Raji (cell line): ENCODE data around the gene TRAPPC3L.

Source experiments
- POLR2A ChIP-seq: IDR thresholded peaks from 2 replicates; pipeline ENCODE4 v1.6.1; 2011; ENCODE audit warnings: low read depth, low read length, control low read depth; ENCODE audit not compliant: insufficient read depth

The TRAPPC3L gene

DNA sequence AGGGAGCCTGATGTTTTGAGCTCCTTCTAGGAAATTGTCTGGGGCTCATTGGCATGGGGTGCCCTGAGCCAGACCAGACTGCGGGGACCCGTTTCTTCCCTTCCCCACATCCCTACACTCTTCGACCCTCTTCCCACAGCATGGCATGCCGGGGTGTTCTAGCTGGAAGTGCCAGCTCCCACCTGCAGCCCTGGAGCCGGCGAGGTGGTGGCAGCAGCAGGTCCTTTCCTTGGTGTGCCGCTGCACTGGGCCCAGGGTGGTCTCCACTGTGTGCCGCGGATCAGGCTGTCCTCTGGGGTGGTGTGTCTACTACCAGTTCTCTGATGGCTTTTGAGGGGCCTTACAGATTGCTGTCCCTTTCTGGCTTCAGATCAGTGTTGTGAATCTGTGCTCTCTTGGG, 18.3 kb upstream of the TRAPPC3L start:
- no peak for TF ChIP-seq POLR2A

DNA sequence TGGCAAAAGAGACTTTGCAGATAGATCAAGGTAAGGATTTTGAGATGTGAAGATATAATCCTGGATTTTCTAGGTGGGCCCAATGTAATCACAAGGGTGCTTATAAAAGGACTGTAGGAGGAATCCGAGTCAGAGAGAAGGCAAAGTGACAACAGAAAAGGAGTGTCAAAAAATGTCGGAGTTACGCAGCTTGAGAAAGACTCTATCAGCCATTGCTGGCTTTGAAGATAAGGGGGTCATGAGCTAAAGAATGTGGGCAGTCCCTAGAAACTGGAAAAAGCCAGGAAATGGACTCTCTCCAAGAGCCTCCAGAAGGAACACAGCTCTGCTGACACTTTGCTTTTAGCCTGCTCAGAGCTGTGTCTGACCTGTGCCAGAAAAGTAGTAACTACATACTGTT, 17.1 kb upstream of the TRAPPC3L start:
- no peak for TF ChIP-seq POLR2A

DNA sequence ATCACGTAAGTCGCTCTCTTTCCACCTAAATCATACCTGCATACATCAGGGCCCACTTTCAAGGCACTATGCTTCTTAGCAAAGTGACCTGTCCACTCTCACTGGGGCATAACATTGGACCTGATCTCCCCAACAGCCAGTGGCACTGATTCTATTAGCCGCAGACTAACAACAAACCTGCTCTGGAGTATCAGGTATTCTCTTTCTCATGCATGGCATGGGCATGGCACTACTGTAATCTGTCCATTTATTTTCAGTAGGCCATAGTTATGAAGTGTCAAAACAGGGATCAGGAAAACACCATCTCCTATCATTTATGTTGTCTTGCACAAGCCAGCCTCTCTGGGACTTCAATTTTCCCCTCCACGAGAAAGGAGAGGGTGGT, 16.5 kb upstream of the TRAPPC3L start:
- TF ChIP-seq POLR2A: no peak

DNA sequence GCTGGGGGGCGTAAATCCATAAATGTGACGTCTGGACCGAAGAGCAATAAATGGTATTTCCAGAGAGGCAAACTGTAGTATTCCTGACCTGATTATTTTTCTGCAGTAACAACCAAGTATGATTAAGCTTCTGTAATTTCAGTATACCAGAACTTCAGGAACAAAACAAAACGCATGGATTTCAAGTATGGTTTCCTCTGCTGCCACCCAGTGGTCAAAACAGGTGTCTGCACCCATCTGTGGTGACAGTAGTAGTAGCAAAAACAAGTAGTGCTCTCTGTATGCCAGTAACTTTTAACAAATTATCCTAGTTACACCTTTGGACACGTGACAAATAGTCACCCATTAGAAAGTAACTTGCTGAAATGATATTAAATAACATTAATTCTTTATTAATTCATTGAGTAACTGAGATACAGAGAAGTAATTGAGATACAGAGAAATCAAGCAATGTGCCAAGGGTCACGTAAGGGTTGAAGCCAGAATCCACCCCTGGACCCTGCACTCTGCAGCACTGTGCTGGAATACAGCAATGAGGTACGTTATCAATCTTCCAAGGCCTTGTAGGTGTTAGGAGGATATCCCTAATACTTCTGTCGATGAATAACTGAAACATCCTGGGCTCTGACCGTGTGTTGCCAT, 16.0 kb upstream of the TRAPPC3L start:
- no peak for TF ChIP-seq POLR2A

DNA sequence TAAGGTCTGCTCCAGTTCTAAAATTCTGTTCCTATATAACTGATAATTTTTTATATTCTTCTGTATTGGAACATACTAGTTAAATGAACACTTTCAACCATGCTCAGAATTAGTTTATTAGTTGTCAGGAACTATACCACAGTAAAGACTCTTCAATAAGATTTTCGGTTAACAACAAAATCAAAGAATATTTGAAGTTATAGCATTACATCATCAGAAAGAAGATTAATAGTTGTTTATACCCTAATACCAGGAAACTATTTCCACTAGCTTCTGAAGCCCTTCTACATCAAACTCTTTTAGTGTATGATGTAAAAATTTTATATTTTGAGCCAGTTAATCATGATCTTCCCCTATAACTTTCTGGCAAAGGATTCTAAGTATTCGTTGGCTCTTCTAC, 14.6 kb upstream of the TRAPPC3L start:
- no peak for TF ChIP-seq POLR2A

DNA sequence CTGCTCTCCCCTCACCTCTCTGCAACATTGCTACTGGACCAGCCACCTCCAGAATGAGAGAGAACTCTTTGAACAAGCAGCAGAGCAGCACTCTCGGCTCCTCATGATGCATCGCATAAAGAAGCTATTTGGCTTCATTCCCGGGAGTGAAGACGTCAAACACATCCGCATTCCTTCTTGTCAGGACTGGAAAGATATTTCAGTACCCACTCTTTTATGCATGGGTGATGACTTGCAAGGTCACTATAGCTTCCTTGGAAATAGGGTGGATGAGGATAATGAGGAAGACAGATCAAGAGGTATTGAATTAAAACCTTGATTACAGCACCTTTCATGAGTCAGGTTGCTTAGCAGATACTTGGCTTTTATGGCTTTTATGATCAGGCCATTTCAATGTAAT, 12.4 kb upstream of the TRAPPC3L start:
- TF ChIP-seq POLR2A: no peak

DNA sequence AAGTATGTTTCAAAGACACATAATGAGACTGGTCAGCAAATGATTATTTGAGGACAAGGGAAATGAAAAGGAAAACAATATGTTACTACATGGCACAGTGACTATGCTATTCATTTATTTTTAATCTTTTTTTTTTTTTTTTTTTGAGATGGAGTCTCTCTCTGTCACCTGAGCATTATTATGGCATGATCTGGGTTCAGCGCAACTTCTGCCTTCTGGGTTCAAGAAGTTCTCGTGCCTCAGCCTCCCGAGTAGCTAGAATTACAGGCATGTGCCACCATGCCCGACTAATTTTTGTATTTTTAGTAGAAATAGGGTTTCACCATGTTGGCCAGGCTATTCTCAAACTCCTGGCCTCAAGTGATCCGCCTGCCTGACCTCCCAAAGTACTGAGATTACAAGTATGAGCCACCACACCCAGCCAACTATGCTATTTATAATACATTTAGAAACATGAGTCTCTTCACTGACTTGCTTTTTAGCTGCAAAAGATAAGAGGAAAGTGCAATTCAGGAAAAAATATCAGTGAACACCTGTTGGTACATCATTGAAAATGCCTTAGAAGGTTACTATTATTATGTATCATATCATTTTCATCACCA, 11.4 kb upstream of the TRAPPC3L start:
- TF ChIP-seq POLR2A: no peak

DNA sequence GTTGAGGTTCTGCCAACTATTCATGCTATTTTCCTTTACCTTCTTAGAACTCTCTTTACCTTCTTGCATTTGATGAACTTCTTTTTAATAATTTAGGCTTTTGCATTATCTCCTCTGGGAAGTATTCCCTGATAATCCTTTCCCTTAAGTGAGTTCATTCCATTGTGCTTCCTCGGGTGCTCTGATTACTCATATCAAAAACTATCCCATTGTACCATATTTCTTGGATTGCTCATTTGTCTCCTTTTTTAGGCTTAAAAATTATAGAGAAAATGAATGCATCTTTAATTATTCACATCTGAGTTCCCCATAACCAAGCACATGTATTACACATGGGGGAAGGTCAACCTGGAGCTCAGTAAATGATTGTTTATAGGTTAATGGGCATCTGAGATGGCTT, 10.6 kb upstream of the TRAPPC3L start:
- TF ChIP-seq POLR2A: no peak

DNA sequence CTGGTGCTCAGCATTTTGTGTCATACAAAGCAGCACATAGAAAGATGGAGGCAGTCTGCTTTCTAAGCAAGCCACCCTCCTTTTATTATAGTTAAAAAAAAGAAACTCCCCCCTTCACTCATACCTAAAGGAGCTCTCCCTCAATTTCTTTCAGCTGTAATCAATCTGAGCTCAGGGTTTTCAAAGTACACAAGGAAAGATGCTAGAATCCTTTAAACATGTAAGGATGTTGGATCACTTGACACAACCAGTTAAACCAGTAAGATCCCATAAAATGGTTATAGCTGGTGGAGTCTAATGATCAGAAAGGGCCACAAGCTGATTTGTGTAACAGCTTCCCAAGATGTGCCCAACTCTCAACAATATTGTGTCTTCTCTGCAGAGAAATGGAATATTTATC, 8.0 kb upstream of the TRAPPC3L start, which contains the start of gene CALHM4:
Gene CALHM4 (plus strand): TSS at position 301 of the 400 bp plus-strand sequence. CDS start 43 bp downstream, at position 344.
- no peak for TF ChIP-seq POLR2A

DNA sequence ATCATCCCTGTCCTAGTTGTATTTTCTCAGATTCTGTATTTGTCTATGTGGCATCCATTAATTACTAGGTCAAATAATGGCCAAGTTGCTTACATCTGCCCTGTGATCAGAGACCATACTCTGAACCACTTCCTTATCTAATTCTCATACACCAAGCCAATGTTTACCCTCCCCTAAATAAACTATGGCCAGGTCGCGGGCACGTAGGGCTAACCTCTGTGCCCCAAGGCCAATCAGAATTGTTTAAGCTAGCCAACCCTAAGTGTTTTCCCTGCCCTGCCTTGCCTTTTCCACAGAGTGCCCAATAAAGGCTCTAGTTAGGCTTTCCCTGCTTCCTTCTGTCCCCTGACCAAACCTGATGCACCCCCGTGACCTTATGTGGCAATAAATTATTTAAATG, 5.3 kb upstream of the TRAPPC3L start:
- no peak for TF ChIP-seq POLR2A

DNA sequence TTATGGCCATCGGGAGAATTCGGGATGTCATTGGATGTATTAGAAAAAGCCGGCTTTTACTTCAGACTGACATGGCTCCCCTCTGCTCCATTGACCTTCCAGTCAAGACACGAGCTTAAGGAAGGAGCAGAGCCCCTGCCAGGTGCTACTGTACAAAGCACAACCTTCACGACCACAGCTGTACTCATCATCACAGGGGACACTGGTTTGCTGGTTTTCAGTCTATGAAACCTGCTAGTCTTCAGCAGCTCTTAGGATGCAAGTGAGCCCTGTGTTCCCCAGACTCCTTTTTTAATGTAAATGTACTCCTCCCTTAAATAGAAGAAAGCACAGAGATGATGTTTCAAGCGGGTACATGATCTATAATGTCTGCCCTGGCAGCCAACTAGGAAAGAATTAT, 1.9 kb upstream of the TRAPPC3L start:
- no peak for TF ChIP-seq POLR2A

DNA sequence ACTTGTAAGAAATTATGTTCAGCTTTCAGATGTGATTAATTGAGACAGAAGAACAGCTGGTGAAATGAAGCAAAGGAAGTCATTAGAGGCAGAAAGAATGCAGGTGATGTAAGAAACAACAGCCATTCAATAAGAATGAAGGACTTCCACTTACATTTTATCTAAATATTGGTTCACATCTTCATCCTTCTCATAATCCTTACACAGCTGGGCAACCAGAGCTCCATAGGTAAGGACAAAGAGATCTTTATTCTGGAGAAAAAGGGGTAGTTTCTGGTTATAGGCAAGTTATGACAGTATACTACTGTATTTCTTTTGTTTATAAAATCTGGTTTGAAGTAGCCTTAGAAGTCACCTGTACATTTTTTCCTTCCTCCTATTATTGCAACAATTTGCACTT, 2.3 kb downstream of the TRAPPC3L start:
- TF ChIP-seq POLR2A: no peak

DNA sequence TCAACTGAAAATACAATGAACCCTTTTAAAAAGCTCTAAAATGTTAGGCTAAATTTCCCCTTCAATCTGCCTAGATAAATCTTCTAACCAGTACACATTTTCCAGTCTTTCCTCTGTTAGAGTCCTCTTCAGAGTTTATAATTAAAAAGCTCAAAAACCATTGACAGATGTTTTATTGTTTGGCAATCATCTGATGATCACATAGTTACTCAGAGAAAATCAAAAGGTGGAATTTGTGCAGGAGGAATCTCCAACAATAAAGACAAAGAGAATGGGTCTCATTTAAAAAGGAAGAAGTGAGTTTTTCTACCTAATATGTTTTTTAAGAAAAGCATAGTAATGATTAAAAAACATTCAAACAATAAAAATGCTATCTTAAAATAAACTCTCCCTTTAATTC, 3.1 kb downstream of the TRAPPC3L start:
- TF ChIP-seq POLR2A: no peak

DNA sequence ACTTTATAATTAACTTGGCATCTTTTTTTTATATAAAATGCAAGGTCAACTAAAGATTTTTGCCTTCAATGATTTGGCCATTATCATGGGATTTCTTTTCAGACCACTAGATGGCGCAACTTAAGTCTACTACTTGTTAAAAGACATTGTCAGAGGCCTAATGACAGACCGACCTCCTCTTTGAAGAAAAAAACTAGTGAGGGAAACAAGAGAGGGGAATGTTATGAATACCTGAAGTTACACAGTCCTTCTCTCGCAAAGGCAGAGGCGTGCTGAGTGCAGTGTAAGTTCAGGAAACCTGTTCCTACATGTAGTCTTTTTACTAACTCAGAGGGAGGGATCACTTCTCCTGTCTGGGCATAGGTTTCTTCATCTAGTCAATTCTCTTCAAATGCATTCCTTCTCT, 9.3 kb downstream of the TRAPPC3L start:
- TF ChIP-seq POLR2A: no peak

DNA sequence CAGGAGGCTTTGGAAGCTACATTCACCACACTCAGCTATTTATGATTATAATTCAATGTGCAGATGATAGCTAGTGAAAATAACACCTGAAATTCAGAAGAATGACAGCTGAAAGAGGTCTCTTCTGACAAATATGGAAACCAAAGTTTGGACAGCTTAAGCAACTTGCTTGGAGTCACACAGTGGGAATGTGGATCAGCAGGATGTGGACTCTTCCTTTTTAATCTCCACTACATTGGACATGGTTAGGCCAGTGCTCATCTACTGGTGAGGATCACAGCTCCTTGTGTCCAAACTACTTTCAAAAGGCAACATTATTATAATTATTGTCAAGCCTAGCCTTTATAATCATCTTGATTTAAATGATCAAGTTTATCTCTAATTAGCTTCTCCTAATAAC, 10.4 kb downstream of the TRAPPC3L start:
- no peak for TF ChIP-seq POLR2A

DNA sequence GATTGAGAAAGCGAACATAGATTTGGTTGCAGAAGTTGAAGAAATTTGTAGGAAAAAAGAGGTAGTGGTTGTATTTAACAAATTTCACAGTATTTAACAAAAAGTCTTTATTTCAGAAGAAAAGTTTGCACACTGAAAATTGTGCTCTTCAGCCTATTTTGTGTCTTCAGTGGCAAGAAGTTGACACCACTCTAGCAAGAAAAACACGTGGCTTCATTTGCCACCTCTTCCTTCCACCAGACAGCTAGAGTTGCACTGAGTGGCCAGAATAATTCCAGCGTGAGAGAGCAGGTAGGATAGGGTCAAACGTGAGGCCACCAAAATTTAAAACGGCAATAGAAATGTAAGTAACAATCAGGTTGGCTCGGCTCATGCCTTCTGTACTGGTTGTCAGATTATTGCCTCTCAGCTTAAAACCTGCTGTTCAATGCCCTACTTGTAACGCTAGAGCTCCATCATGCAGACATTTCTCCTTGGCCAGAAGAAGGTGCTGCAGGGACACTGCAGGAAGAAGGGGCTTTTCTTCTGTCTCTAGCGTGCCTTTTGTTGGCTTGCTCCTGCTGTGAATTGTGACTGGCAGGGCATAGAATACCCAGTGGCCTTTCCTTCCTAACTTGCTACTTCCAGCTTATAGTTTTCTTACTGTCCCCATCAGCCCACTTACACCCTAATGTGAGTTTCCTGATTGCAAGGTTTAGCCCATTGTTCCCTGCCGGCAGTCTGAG, 12.1 kb downstream of the TRAPPC3L start:
- TF ChIP-seq POLR2A: no peak
